Measurements from ENCODE around the gene NT5C1A. TPM values are rescaled to one million over a fixed set of nuclear protein-coding genes. Genes with fewer than 3 reads are reported as not detected.

NT5C1A gene
- total and polyA plus RNA-seq, 12 donors = 0.17 to 7.8 (median 0.97) TPM; not detected in 1

DNA sequence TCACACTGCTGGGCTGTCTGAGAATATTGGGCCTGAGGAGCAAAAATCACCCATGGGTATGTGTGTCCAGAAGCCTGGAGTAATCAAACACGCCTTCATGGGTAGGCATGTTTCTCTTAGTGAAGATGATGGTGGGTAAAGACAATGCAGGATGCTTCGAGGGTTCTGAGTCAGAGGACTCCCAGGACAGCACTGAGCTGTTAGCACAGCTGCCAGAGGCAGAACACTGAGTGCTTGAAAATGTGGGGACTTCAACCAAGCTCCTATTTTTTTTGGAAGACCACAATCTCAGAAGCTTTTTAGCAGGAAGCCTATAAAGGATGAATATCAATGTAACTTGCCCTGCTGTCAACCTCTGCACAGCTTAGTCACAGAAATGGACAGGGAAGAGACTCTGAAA, 7.9 kb upstream of the NT5C1A start:
- WGBS, 4 donors = 51 to 75% (median 70%) methylated on average over 2 of the region's 2 CpGs
- intact Hi-C loops (cut with DNase I) = no loop called here
- TF ChIP-seq POLR2A (IDR thresholded peaks at IDR 0.05) (no peak), CTCF (IDR thresholded peaks at IDR 0.05) (no peak)
- H3K4me1 ChIP-seq (replicated peaks in 1 of 2) = no peaks in the 10 kb centered on the region
- H3K4me3 ChIP-seq = no peak overlapping the region
- no peaks in the 10 kb centered on the region for H3K9me3 ChIP-seq (replicated peaks in 1 of 3)
- no peak overlapping the region for H3K27ac ChIP-seq
- peaks cover 14% of the 10 kb centered on the region for H3K27me3 ChIP-seq
- DNase-seq = no peak
- no peaks in the 10 kb centered on the region for H3K36me3 ChIP-seq (replicated peaks in 1 of 2)

GRCh38 chr1:39678889-39679288, 7.0 kb upstream of the NT5C1A start:
- Histone ChIP-seq H3K27me3 (peaks cover 8% of the 10 kb centered on the region), H3K9me3 (replicated peaks in 1 of 3) (no peaks in the 10 kb centered on the region), H3K27ac (no peak overlapping the region), H3K4me3 (no peak overlapping the region), H3K4me1 (replicated peaks in 1 of 2) (no peaks in the 10 kb centered on the region), H3K36me3 (replicated peaks in 1 of 2) (no peaks in the 10 kb centered on the region)
- 67 to 80% (median 77%) methylated on average over 2 of the region's 2 CpGs for WGBS, 4 donors
- intact Hi-C loops (cut with DNase I) = no loop called here
- no peak for TF ChIP-seq POLR2A (IDR thresholded peaks at IDR 0.05)
- TF ChIP-seq CTCF (IDR thresholded peaks at IDR 0.05) = no peak
- DNase-seq = no peak

DNA sequence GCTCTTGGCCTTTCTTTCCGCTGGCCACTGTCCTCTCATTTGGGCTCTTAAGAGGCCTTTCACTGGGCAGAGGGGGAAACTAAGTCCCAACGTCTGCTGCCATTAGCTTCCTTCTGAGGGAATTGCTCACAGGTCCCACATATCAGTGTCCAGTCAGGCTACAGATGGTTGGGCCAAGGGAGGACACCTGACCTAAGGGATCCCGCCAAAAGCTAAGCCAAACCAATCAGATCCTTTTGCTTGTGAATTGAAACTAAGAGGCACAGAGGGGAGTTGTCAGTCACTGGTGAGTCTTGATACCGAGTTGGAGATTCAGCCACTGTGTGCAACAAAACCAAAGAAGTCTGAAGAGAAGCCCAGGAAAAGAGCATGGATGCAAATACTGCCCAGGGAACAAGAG, 5.7 kb upstream of the NT5C1A start:
- no peaks in the 10 kb centered on the region for H3K9me3 ChIP-seq (replicated peaks in 1 of 3)
- no peaks in the 10 kb centered on the region for H3K4me1 ChIP-seq (replicated peaks in 1 of 2)
- no peak overlapping the region for H3K4me3 ChIP-seq
- intact Hi-C loops (cut with DNase I) = no loop called here
- WGBS, 4 donors = 89 to 95% (median 91%) methylated on average over 4 of the region's 4 CpGs
- H3K27me3 ChIP-seq = no peaks in the 10 kb centered on the region
- no peak for DNase-seq
- no peak for TF ChIP-seq POLR2A (IDR thresholded peaks at IDR 0.05)
- TF ChIP-seq CTCF (IDR thresholded peaks at IDR 0.05) = no peak
- no peak overlapping the region for H3K27ac ChIP-seq
- no peaks in the 10 kb centered on the region for H3K36me3 ChIP-seq (replicated peaks in 1 of 2)

GRCh38 chr1:39676948-39677548, 5.1 kb upstream of the NT5C1A start:
- peak in 1 of 7 donors; percentile 22 for DNase-seq
- intact Hi-C loops (cut with DNase I) = no loop called here
- Histone ChIP-seq H3K4me1 (replicated peaks in 1 of 2) (peaks cover 2% of the 10 kb centered on the region in 2 donors), H3K4me3 (no peak overlapping the region), H3K9me3 (replicated peaks in 1 of 3) (no peaks in the 10 kb centered on the region), H3K27me3 (no peaks in the 10 kb centered on the region), H3K27ac (no peak overlapping the region), H3K36me3 (replicated peaks in 1 of 2) (no peaks in the 10 kb centered on the region)
- WGBS, 4 donors = 62 to 77% (median 69%) methylated on average over 4 to 6 of the region's 6 CpGs
- TF ChIP-seq CTCF (IDR thresholded peaks at IDR 0.05) (no peak), POLR2A (IDR thresholded peaks at IDR 0.05) (no peak)
